Measurements from ENCODE around the gene LCMT1. TPM values are rescaled to one million over a fixed set of nuclear protein-coding genes. Genes with fewer than 3 reads are reported as not detected.

The LCMT1 gene
- polyA plus RNA-seq, 1 donor from 2014 or later, result 45.5 TPM

DNA sequence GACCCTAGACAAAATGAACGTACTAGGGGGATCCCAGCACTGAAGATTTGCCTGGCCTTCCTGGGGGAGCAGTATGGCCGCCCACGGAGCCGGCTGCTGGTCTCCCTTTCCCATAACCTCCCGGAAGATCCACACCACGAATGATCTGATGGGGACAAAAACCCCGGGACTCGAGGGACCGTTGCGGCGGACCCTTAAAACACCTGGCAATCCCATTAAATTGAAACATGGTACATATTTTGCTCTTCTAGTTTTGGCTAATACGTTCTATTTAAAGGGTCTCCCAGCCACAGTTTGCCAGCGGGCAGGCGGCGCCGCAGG lies 45.2 kb upstream of the LCMT1 start:
- TF ChIP-seq RAD21 (conservative IDR thresholded peaks at IDR 0.05), result no peak
- no peak for TF ChIP-seq MXI1 (conservative IDR thresholded peaks at IDR 0.05; ENCODE audit: poor library complexity, severe bottlenecking)
- TF ChIP-seq EZH2 (IDR thresholded peaks at IDR 0.05; ENCODE audit: borderline replicate concordance, insufficient read depth, low read length, poor library complexity, severe bottlenecking), result no peak
- TF ChIP-seq, protein P1, sequence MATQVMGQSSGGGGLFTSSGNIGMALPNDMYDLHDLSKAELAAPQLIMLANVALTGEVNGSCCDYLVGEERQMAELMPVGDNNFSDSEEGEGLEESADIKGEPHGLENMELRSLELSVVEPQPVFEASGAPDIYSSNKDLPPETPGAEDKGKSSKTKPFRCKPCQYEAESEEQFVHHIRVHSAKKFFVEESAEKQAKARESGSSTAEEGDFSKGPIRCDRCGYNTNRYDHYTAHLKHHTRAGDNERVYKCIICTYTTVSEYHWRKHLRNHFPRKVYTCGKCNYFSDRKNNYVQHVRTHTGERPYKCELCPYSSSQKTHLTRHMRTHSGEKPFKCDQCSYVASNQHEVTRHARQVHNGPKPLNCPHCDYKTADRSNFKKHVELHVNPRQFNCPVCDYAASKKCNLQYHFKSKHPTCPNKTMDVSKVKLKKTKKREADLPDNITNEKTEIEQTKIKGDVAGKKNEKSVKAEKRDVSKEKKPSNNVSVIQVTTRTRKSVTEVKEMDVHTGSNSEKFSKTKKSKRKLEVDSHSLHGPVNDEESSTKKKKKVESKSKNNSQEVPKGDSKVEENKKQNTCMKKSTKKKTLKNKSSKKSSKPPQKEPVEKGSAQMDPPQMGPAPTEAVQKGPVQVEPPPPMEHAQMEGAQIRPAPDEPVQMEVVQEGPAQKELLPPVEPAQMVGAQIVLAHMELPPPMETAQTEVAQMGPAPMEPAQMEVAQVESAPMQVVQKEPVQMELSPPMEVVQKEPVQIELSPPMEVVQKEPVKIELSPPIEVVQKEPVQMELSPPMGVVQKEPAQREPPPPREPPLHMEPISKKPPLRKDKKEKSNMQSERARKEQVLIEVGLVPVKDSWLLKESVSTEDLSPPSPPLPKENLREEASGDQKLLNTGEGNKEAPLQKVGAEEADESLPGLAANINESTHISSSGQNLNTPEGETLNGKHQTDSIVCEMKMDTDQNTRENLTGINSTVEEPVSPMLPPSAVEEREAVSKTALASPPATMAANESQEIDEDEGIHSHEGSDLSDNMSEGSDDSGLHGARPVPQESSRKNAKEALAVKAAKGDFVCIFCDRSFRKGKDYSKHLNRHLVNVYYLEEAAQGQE (IDR thresholded peaks at IDR 0.05; ENCODE audit: borderline replicate concordance), result no peak
- no peak for TF ChIP-seq EP300 (conservative IDR thresholded peaks at IDR 0.05; ENCODE audit: poor library complexity, severe bottlenecking)
- TF ChIP-seq TAF1 (IDR thresholded peaks at IDR 0.05; ENCODE audit: low read depth), result no peak
- TF ChIP-seq, protein P2, sequence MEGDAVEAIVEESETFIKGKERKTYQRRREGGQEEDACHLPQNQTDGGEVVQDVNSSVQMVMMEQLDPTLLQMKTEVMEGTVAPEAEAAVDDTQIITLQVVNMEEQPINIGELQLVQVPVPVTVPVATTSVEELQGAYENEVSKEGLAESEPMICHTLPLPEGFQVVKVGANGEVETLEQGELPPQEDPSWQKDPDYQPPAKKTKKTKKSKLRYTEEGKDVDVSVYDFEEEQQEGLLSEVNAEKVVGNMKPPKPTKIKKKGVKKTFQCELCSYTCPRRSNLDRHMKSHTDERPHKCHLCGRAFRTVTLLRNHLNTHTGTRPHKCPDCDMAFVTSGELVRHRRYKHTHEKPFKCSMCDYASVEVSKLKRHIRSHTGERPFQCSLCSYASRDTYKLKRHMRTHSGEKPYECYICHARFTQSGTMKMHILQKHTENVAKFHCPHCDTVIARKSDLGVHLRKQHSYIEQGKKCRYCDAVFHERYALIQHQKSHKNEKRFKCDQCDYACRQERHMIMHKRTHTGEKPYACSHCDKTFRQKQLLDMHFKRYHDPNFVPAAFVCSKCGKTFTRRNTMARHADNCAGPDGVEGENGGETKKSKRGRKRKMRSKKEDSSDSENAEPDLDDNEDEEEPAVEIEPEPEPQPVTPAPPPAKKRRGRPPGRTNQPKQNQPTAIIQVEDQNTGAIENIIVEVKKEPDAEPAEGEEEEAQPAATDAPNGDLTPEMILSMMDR (IDR thresholded peaks at IDR 0.05; ENCODE audit: poor library complexity, severe bottlenecking), result no peak
- TF ChIP-seq SMC3 (conservative IDR thresholded peaks at IDR 0.05; ENCODE audit: poor library complexity), result no peak
- TF ChIP-seq POLR2AphosphoS5 (IDR thresholded peaks at IDR 0.05), result no peak
- H3K9me2 ChIP-seq (ENCODE audit: insufficient read depth, low read length), result no peaks in the 10 kb centered on the region
- no peak overlapping the region for H3K27ac ChIP-seq (ENCODE audit: low read length)
- H4K20me1 ChIP-seq (ENCODE audit: insufficient read depth), result no peaks in the 10 kb centered on the region
- H3K4me3 ChIP-seq (ENCODE audit: low read length), result peak overlapping the region; percentile 59
- no peak overlapping the region for H2AFZ ChIP-seq (ENCODE audit: low read depth, low read length)
- no peaks in the 10 kb centered on the region for H3K36me3 ChIP-seq (ENCODE audit: insufficient read depth, low read length)
- H3K79me2 ChIP-seq (replicated peaks; ENCODE audit: insufficient read depth, low read length), result no peaks in the 10 kb centered on the region
- H3K9ac ChIP-seq (ENCODE audit: low read length), result no peak overlapping the region
- H3K27me3 ChIP-seq (ENCODE audit: insufficient read depth, low read depth, low read length), result peaks cover 4% of the 10 kb centered on the region
- no peak overlapping the region for H3K4me2 ChIP-seq (ENCODE audit: low read length)
- no peaks in the 10 kb centered on the region for H3K9me3 ChIP-seq (ENCODE audit: low read length)
- no peaks in the 10 kb centered on the region for H3F3A ChIP-seq (ENCODE audit: insufficient read depth, low read length, poor library complexity, severe bottlenecking)

DNA sequence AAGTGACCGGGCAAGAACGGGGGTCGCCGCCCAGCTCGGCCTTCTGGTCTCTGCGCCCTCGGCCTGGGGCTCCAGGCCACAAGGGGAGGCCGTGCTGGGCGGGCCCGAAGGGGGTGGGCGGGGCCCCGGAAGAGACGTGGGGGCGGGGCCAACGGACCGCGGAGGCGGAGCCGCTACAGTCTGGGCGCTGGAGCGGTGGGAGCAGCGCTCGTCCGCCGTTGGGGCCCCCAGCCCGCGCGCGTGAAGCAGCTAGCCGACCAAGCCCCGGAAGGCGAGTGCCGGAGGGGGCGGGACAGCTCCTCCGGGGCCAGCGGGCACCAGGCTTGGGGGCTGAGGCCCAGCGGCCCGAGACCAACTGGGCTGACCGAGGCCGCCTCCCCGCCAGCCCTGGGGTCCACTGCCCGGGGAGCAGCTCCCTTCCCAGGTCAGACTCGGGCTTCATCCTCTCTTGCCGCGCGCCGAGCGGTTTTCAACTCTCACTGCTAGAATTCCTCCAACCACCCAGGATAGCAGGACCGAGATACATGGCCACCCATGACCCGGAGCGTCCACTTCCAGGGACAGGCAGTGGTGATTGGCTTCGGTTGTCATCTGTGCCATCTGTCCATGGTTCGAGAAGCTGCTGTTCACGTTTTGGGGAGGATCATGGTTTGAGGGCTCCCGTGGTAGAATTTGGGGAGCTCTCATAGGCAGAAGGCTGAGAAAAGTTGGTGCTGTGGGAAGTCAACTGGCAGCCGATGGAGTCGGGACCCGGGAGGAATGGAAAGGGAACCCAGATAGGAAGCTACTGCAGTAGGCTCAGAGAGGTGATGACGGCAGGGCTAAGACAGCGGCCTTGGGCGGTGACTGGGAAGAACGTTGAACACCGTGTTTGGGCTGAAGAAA lies 44.6 kb upstream of the LCMT1 start:
- Histone ChIP-seq H3K27ac (ENCODE audit: low read length) (no peak overlapping the region), H3K27me3 (ENCODE audit: insufficient read depth, low read depth, low read length) (peaks cover 4% of the 10 kb centered on the region)

More for the DNA sequence above, 44.6 kb upstream of the LCMT1 start:
- Histone ChIP-seq H3K36me3 (ENCODE audit: insufficient read depth, low read length) (no peaks in the 10 kb centered on the region), H3K79me2 (replicated peaks; ENCODE audit: insufficient read depth, low read length) (no peaks in the 10 kb centered on the region), H3K4me3 (ENCODE audit: low read length) (peak overlapping the region; percentile 59), H3K9me3 (ENCODE audit: low read length) (no peaks in the 10 kb centered on the region), H4K20me1 (ENCODE audit: insufficient read depth) (no peaks in the 10 kb centered on the region), H3K4me2 (ENCODE audit: low read length) (no peak overlapping the region), H3F3A (ENCODE audit: insufficient read depth, low read length, poor library complexity, severe bottlenecking) (no peaks in the 10 kb centered on the region), H2AFZ (ENCODE audit: low read depth, low read length) (no peak overlapping the region), H3K9ac (ENCODE audit: low read length) (no peak overlapping the region), H3K9me2 (ENCODE audit: insufficient read depth, low read length) (no peaks in the 10 kb centered on the region)
- TF ChIP-seq EZH2 (IDR thresholded peaks at IDR 0.05; ENCODE audit: borderline replicate concordance, insufficient read depth, low read length, poor library complexity, severe bottlenecking) (no peak), SMC3 (conservative IDR thresholded peaks at IDR 0.05; ENCODE audit: poor library complexity) (no peak), MXI1 (conservative IDR thresholded peaks at IDR 0.05; ENCODE audit: poor library complexity, severe bottlenecking) (no peak), RAD21 (conservative IDR thresholded peaks at IDR 0.05) (no peak), TAF1 (IDR thresholded peaks at IDR 0.05; ENCODE audit: low read depth) (no peak), EP300 (conservative IDR thresholded peaks at IDR 0.05; ENCODE audit: poor library complexity, severe bottlenecking) (no peak), POLR2AphosphoS5 (IDR thresholded peaks at IDR 0.05) (no peak)
- TF ChIP-seq, protein P2 (IDR thresholded peaks at IDR 0.05; ENCODE audit: poor library complexity, severe bottlenecking), result no peak
- TF ChIP-seq, protein P1 (IDR thresholded peaks at IDR 0.05; ENCODE audit: borderline replicate concordance), result no peak

Measured in neural cell (in vitro differentiated cells).